Testis (tissue), 2 donors: ENCODE data around the gene UPK3B.
"Not testable (repeated sequence)": the region's sequence is repeated elsewhere in the genome, so short reads cannot be mapped to it uniquely, and the experiment has no call there.

ENCODE experiments used
- POLR2A ChIP-seq: fragments of 450-650 bp; IDR thresholded peaks from one replicate; pipeline ENCODE4 v1.6.1; 2017; ENCODE audit warnings: antibody characterized with exemption, mild to moderate bottlenecking, moderate library complexity
- TF ChIP-seq, protein P1 (sequence below), 3 experiments: fragments of 450-650 bp in 2 of 3; fragments of 200-600 bp in 1 of 3; sonication (generic) in 1 of 3; IDR thresholded peaks; one replicate each; pipeline ENCODE4 v1.5.1; 2016 to 2019; ENCODE audit warnings: antibody characterized with exemption in 3 of 3, mild to moderate bottlenecking in 2 of 3, moderate library complexity in 1 of 3

GRCh38 chr7:76487969-76488368, 22.4 kb upstream of the UPK3B start:
- not testable (repeated sequence) for TF ChIP-seq POLR2A
- TF ChIP-seq, protein P1, sequence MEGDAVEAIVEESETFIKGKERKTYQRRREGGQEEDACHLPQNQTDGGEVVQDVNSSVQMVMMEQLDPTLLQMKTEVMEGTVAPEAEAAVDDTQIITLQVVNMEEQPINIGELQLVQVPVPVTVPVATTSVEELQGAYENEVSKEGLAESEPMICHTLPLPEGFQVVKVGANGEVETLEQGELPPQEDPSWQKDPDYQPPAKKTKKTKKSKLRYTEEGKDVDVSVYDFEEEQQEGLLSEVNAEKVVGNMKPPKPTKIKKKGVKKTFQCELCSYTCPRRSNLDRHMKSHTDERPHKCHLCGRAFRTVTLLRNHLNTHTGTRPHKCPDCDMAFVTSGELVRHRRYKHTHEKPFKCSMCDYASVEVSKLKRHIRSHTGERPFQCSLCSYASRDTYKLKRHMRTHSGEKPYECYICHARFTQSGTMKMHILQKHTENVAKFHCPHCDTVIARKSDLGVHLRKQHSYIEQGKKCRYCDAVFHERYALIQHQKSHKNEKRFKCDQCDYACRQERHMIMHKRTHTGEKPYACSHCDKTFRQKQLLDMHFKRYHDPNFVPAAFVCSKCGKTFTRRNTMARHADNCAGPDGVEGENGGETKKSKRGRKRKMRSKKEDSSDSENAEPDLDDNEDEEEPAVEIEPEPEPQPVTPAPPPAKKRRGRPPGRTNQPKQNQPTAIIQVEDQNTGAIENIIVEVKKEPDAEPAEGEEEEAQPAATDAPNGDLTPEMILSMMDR (IDR thresholded peaks at IDR 0.05): not testable (repeated sequence)
